Nephron progenitor cell (in vitro differentiated cells): ENCODE measurements around the gene WWOX.
A peak's percentile ranks its signal among the peaks of the same experiment; 100 is the strongest.

Experiments used
- DNase-seq: peaks from one replicate; pipeline ENCODE4 v3.0.0; 2021
- H3K27ac Mint-ChIP-seq: 2 replicates; pipeline ENCODE4 v1.8.0; 2021; ENCODE audit warnings: mild to moderate bottlenecking, moderate library complexity, mixed read lengths
- H3K27me3 Mint-ChIP-seq: 2 replicates; pipeline ENCODE4 v1.8.0; 2021; ENCODE audit warnings: mild to moderate bottlenecking, low read depth, mixed read lengths; ENCODE audit not compliant: poor library complexity
- H3K36me3 Mint-ChIP-seq: 2 replicates; pipeline ENCODE4 v1.8.0; 2021; ENCODE audit warnings: low read depth, mixed read lengths
- H3K4me1 Mint-ChIP-seq: 2 replicates; pipeline ENCODE4 v1.8.0; 2021; ENCODE audit warnings: mixed read lengths
- H3K4me3 Mint-ChIP-seq: 2 replicates; pipeline ENCODE4 v1.8.0; 2021; ENCODE audit warnings: mild to moderate bottlenecking, moderate library complexity, mixed read lengths
- H3K9me3 Mint-ChIP-seq: 2 replicates; pipeline ENCODE4 v1.8.0; 2021; ENCODE audit warnings: mild to moderate bottlenecking, moderate library complexity, mixed read lengths
- TF ChIP-seq, protein P1 (sequence below): fragments of 200-600 bp; sonication (generic); IDR thresholded peaks from 2 replicates; pipeline ENCODE4 v1.5.0; 2021; ENCODE audit warnings: antibody characterized with exemption

The WWOX gene

DNA sequence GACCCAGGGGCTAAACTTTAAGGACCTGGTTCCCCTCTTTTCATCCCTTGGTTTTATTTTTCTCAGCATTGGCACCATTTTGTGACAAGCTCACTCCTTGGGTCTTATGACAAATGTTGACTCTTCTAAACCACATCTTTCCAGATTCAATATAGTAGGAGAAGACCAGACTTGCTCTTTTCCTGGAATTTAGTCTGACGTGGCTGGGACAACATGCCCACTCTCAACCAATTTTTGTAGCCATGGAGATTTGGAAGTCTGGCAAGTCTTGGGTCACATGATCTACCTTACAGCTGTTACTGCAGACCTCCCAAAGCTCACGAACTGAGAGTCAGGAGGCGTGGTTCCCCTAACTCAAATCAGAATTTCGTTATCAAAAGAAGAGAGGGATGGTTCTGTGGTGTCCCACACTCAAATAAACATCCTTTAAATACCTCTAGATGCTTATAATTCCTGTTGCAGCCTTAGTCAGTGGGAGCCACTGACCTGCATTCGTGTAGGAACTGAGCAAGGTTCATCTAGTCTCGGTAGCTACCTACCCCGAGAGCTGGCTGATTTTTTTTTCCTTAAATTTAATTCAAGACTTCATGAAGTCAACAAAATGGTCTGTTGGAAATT lies 817.6 kb downstream of the WWOX start:
- no peak for DNase-seq
- TF ChIP-seq, protein P1, sequence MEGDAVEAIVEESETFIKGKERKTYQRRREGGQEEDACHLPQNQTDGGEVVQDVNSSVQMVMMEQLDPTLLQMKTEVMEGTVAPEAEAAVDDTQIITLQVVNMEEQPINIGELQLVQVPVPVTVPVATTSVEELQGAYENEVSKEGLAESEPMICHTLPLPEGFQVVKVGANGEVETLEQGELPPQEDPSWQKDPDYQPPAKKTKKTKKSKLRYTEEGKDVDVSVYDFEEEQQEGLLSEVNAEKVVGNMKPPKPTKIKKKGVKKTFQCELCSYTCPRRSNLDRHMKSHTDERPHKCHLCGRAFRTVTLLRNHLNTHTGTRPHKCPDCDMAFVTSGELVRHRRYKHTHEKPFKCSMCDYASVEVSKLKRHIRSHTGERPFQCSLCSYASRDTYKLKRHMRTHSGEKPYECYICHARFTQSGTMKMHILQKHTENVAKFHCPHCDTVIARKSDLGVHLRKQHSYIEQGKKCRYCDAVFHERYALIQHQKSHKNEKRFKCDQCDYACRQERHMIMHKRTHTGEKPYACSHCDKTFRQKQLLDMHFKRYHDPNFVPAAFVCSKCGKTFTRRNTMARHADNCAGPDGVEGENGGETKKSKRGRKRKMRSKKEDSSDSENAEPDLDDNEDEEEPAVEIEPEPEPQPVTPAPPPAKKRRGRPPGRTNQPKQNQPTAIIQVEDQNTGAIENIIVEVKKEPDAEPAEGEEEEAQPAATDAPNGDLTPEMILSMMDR: no peak
- Mint-ChIP-seq H3K27ac (no peak overlapping the region), H3K4me1 (peaks cover 15% of the 10 kb centered on the region), H3K36me3 (peaks cover 19% of the 10 kb centered on the region), H3K27me3 (no peaks in the 10 kb centered on the region), H3K4me3 (no peak overlapping the region), H3K9me3 (peaks cover 28% of the 10 kb centered on the region)

DNA sequence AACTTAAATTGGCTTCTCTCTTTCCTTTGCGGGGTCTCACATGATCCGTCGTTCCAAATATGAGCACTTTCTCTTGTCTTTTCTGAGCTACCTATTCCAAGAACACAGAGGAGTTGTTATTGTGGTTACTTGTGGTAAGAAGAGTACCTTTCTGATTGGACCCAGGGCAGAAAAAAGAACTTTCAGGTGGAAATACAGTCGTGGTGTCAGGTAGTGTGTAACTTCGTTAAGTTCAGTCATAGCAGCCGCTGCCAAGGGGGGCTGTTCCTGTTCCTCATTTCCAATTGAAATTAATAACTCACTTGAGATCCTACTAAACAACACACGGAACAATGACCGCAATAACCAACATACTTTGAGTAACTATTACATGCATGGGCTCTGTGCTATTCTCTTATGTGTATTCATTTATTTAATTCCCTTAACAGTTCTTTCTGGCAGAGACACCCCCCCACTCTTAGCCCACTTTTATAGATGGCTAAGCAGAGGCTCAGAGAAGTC lies 819.4 kb downstream of the WWOX start:
- Mint-ChIP-seq H3K27ac (no peak overlapping the region), H3K27me3 (no peaks in the 10 kb centered on the region), H3K4me1 (peaks cover 7% of the 10 kb centered on the region), H3K9me3 (peaks cover 39% of the 10 kb centered on the region), H3K4me3 (no peak overlapping the region), H3K36me3 (peaks cover 26% of the 10 kb centered on the region)
- TF ChIP-seq, protein P1: no peak
- no peak for DNase-seq

DNA sequence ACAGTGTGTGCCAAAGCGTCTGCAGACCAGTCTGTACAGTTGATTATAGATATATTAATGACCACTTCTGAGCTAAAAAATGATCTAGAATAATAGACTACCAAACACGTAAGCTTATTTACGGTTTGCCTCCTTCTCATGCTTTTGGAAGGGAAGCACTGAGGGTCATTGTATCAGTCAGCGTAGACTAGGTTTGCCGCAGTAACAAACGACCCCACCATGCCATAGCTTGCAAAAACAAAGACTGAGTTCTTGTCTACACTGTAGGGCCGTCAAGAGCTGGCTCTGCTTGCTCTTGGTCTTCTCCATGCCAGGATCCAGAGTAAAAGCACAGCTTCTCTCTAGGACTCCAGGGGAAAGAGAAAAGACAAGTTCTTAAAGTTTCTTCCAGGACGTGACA lies 820.4 kb downstream of the WWOX start:
- Mint-ChIP-seq H3K27ac (no peak overlapping the region), H3K27me3 (no peaks in the 10 kb centered on the region), H3K9me3 (peaks cover 49% of the 10 kb centered on the region), H3K4me1 (peaks cover 7% of the 10 kb centered on the region), H3K36me3 (peaks cover 29% of the 10 kb centered on the region), H3K4me3 (no peak overlapping the region)
- TF ChIP-seq, protein P1: no peak
- DNase-seq: no peak

DNA sequence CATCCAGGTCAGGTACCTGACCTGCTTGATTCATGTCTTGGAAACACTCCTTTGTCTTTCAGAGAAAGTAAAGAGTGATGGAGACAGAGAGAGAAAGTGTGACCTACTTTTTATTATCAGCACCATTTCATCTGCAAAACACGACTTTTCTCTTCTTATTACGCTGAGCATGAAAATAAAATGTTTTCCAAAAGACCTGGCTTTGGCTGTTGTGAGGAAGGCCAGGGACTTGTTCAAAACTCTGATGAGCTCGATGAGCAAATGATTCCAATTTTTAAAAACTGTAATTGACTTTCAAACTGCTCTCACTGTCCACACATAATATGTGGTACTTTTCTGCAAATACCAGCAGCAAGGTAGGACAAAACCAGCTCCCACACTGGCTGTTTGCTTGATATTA lies 821.2 kb downstream of the WWOX start:
- Mint-ChIP-seq H3K4me1 (peaks cover 6% of the 10 kb centered on the region), H3K9me3 (peaks cover 49% of the 10 kb centered on the region), H3K27me3 (no peaks in the 10 kb centered on the region), H3K4me3 (no peak overlapping the region), H3K27ac (no peak overlapping the region), H3K36me3 (peaks cover 29% of the 10 kb centered on the region)
- TF ChIP-seq, protein P1: no peak
- no peak for DNase-seq

DNA sequence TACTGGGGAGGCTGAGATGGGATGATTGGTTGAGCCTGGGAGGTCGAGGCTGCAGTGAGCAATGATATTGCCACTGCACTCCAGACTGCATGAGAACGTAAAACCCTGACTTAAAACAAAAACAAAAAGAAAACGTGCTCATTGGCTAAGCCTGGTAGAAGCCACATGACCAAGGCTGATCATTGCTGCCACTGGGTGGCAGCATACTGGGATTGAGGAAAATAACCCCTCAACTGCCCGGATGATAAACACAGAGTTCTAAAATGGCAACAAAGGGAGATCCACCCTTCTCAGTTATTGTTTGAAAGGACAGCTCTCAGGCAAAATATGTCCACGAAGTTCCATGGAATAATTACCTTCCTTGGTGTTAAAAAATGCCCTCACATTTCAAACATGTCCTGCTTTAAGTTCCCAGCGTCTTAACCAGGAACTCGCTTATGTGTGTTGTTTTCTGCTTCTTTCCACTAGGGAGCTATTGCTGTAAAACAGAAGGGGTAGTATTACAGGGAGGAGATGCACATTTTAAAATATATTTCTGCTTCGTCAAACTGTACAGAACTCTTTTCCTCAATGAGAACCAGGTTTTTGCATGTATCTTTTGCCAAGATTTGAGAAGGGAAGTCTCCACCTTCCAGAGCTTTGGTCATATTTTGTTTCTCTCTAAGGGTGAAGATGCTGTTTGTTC lies 825.8 kb downstream of the WWOX start:
- no peak for DNase-seq
- no peak overlapping the region for H3K4me3 Mint-ChIP-seq

More for the DNA sequence above, 825.8 kb downstream of the WWOX start:
- H3K27me3 Mint-ChIP-seq: no peaks in the 10 kb centered on the region
- H3K4me1 Mint-ChIP-seq: peaks cover 16% of the 10 kb centered on the region
- TF ChIP-seq, protein P1: peak; percentile 22
- H3K9me3 Mint-ChIP-seq: peaks cover 42% of the 10 kb centered on the region
- H3K36me3 Mint-ChIP-seq: peaks cover 28% of the 10 kb centered on the region
- peak overlapping the region; percentile 12 for H3K27ac Mint-ChIP-seq
